Endothelial cell of umbilical vein (primary cell): ENCODE data around the gene ATXN7L1. TPM values are rescaled to one million over a fixed set of nuclear protein-coding genes. Genes with fewer than 3 reads are reported as not detected.

Experiments used
- BruUV-seq: library from RNA; stranded (reverse); fragments of 400-500 nt; replicated peaks from 2 replicates; lab custom pipeline; 2021; lab: Mats Ljungman, UMichigan
- CTCF ChIA-PET: fragments of 300-600, 350-600 bp; sonication (Branson Sonifier 250); formaldehyde crosslinking; loops from one replicate; lab custom pipeline; 2021; ENCODE audit warnings: antibody characterized with exemption, inconsistent platforms; lab: Charles Lee
- POLR2A ChIA-PET: fragments of 300-600, 350-600 bp; sonication (Branson Sonifier 250); formaldehyde crosslinking; loops from one replicate; lab custom pipeline; 2021; ENCODE audit warnings: antibody characterized with exemption, inconsistent platforms; lab: Charles Lee
- DNase-seq: peaks from one replicate; pipeline ENCODE4 v3.0.0-alpha.2; 2011; ENCODE audit warnings: low read depth, low spot score
- FAIRE-seq: peaks from 2 replicates; lab custom pipeline; 2011; peaks lifted over from hg19 to GRCh38; lab: Jason Lieb, UNC
- H2AFZ ChIP-seq: 2 replicates; pipeline ENCODE4 v1.6.0; 2012; ENCODE audit warnings: low read depth, low read length, control low read depth, inconsistent platforms
- H3K27ac ChIP-seq: 2 replicates; pipeline ENCODE4 v1.5.1; 2011; ENCODE audit warnings: low read depth, mild to moderate bottlenecking, control low read depth, low read length, moderate library complexity; ENCODE audit not compliant: insufficient read depth
- H3K27me3 ChIP-seq, 2 experiments: 2 replicates each; pipeline versions ENCODE4 v1.6.0 to v1.6.1; 2011; ENCODE audit warnings: low read length in 2 of 2, mixed read lengths in 1 of 2; ENCODE audit not compliant: control insufficient read depth in 2 of 2, insufficient read depth in 2 of 2
- H3K36me3 ChIP-seq, 2 experiments: 2 replicates in 1 of 2; 3 replicates in 1 of 2; pipeline ENCODE4 v1.5.1; 2011; ENCODE audit warnings: low read length in 2 of 2, mild to moderate bottlenecking in 1 of 2, moderate library complexity in 1 of 2; ENCODE audit not compliant: control insufficient read depth in 2 of 2, insufficient read depth in 2 of 2; ENCODE audit errors: extremely low read depth in 1 of 2
- H3K4me1 ChIP-seq: 3 replicates; pipeline ENCODE4 v1.5.1; 2011; ENCODE audit warnings: mild to moderate bottlenecking, low read length; ENCODE audit not compliant: control insufficient read depth, insufficient read depth; ENCODE audit errors: extremely low read depth
- H3K4me2 ChIP-seq: 2 replicates; pipeline ENCODE4 v1.6.1; 2011; ENCODE audit warnings: low read length, control low read depth, mixed read lengths; ENCODE audit not compliant: insufficient read depth
- H3K4me3 ChIP-seq, 3 experiments: fragments of 200-600 bp in 1 of 3; sonication (generic), shearing (Covaris generic) in 1 of 3; replicated peaks in 1 of 3; 2 replicates each; pipeline ENCODE4 v1.5.1; 2011 to 2016; ENCODE audit warnings: control low read depth in 3 of 3, low read length in 3 of 3, mild to moderate bottlenecking in 2 of 3, inconsistent platforms in 1 of 3, low read depth in 1 of 3, moderate library complexity in 1 of 3; ENCODE audit not compliant: insufficient read depth in 1 of 3
- H3K79me2 ChIP-seq: 2 replicates; pipeline ENCODE4 v1.6.0; 2012; ENCODE audit warnings: low read length, inconsistent platforms; ENCODE audit not compliant: control insufficient read depth, insufficient read depth
- H3K9ac ChIP-seq: replicated peaks from 2 replicates; pipeline ENCODE3; 2011; ENCODE audit warnings: low read length, control low read depth; ENCODE audit not compliant: insufficient read depth; ENCODE audit errors: extremely low read depth
- H3K9me1 ChIP-seq: replicated peaks from 3 replicates; pipeline ENCODE4 v1.6.0; 2011; ENCODE audit warnings: mild to moderate bottlenecking, low read length; ENCODE audit not compliant: control insufficient read depth, insufficient read depth; ENCODE audit errors: extremely low read depth
- H3K9me3 ChIP-seq: replicated peaks from 2 replicates; pipeline ENCODE4 v1.5.1; 2012; ENCODE audit warnings: low read length, inconsistent platforms; ENCODE audit not compliant: control insufficient read depth, insufficient read depth
- H4K20me1 ChIP-seq: replicated peaks from 2 replicates; pipeline ENCODE3; 2011; ENCODE audit warnings: mild to moderate bottlenecking, low read length; ENCODE audit not compliant: control insufficient read depth, insufficient read depth; ENCODE audit errors: extremely low read depth
- EZH2 ChIP-seq: IDR thresholded peaks from 2 replicates; pipeline ENCODE4 v1.6.1; 2012; ENCODE audit warnings: borderline replicate concordance, low read depth, mild to moderate bottlenecking, moderate library complexity, low read length, inconsistent platforms; ENCODE audit not compliant: severe bottlenecking
- FOS ChIP-seq: IDR thresholded peaks from 2 replicates; pipeline ENCODE4 v1.6.1; 2011; ENCODE audit warnings: mild to moderate bottlenecking, low read length, moderate library complexity, borderline replicate concordance; ENCODE audit not compliant: insufficient read depth
- GATA2 ChIP-seq: IDR thresholded peaks from 2 replicates; pipeline ENCODE4 v1.7.0; 2011; ENCODE audit warnings: low read depth, mild to moderate bottlenecking, moderate library complexity, mixed read lengths, low read length; ENCODE audit not compliant: insufficient read length, insufficient read depth
- JUN ChIP-seq: IDR thresholded peaks from 2 replicates; pipeline ENCODE4 v1.6.1; 2011; ENCODE audit warnings: borderline replicate concordance, low read depth; ENCODE audit not compliant: insufficient read length, insufficient read depth
- MYC ChIP-seq: IDR thresholded peaks from one replicate; pipeline ENCODE4 v1.6.1; 2011; ENCODE audit warnings: mild to moderate bottlenecking, low read depth, low read length
- POLR2A ChIP-seq: IDR thresholded peaks from 2 replicates; pipeline ENCODE4 v1.6.1; 2012; ENCODE audit warnings: low read depth, mild to moderate bottlenecking, control low read depth, low read length
- POLR2AphosphoS5 ChIP-seq: IDR thresholded peaks from 2 replicates; pipeline ENCODE4 v1.6.1; 2012; ENCODE audit warnings: low read depth, mild to moderate bottlenecking, control low read depth, low read length, moderate library complexity; ENCODE audit not compliant: insufficient read depth
- dilution Hi-C: fragments of 300-500 bp; cut with MboI; formaldehyde crosslinking; loops from one replicate; pipeline ENCODE4 v1.15.0; 2019; ENCODE audit warnings: low sequenced_read_pairs; ENCODE audit not compliant: extremely low pct_ligation_motif_present
- intact Hi-C: fragments of 100-400 bp; cut with micrococcal nuclease; formaldehyde crosslinking; loops from one replicate; pipeline ENCODE4 v1.10.0; 2022
- polyA plus RNA-seq, 4 experiments: library from polyadenylated mRNA; depleted of rRNA in 3 of 4; stranded (reverse) in 3 of 4; unstranded in 1 of 4; fragments of >200 nt; gene quantifications; 2 replicates each; pipeline versions ENCODE4 v1.2.1 to v1.2.3, GENCODE V29; 2011 to 2012; ENCODE audit warnings: missing spikeins in 1 of 4
- total RNA-seq: library from RNA; stranded (reverse); gene quantifications from 2 replicates; pipeline ENCODE4 v1.2.3, GENCODE V29; 2021
- TF ChIP-seq, protein P1 (sequence below), 2 donors: IDR thresholded peaks; 1 replicate in 1 of 2; 2 replicates in 1 of 2; pipeline ENCODE4 v1.5.1; 2011; ENCODE audit warnings: low read length in 2 of 2, mild to moderate bottlenecking in 2 of 2, moderate library complexity in 2 of 2, control low read depth in 1 of 2, inconsistent platforms in 1 of 2, low read depth in 1 of 2; ENCODE audit not compliant: insufficient read depth in 1 of 2; ENCODE audit errors: extremely low read depth in 1 of 2

The ATXN7L1 gene
- total and polyA plus RNA-seq, 2 donors (not counting 3 experiments of a cell fraction or from before 2014, with no cell fraction given), result 4.6 to 15.6 TPM

DNA sequence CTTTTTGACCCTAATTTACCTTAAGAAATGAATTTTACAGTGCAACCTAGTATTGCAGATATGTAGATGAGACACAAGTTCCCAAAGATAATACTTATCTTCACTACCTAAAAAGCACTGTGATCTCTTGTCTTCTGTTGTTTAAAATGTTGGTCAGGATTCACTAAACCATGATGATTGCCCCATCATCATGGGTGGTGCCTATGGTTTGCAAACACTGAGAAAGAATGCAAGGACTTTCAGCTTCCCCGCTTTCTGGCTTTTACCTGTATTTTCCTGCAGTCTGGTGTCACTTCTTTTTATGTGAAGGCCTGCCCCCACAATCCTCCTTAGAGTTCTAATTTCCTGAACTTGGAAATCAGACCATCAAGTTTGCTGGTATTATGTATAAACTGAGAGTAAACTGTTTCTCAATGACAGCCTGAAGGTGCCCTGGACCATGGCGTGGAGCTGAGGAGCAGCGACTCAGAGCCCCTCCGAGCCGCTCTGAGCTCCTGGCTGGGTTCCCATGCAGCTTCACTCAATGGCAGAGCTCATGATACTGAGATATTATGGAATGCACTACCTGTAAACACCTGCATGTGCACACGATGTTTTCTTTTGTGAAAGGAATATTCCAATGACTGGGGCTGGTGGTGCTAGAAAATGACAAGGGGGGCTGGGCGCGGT, 176.7 kb downstream of the ATXN7L1 start:
- Histone ChIP-seq H3K4me2 (no peak overlapping the region), H2AFZ (no peak overlapping the region), H3K79me2 (no peaks in the 10 kb centered on the region), H3K27ac (no peak overlapping the region), H3K4me3 (no peak overlapping the region), H3K9me3 (no peaks in the 10 kb centered on the region), H4K20me1 (no peaks in the 10 kb centered on the region), H3K36me3 (no peaks in the 10 kb centered on the region), H3K9ac (no peak overlapping the region), H3K27me3 (no peaks in the 10 kb centered on the region), H3K4me1 (no peaks in the 10 kb centered on the region), H3K9me1 (no peaks in the 10 kb centered on the region)
- CTCF ChIA-PET, result interaction anchor here (0.6 kb wide), 1 partner anchor 8 kb away, joined by 4 read pairs; no protein-coding TSS in a partner anchor
- DNase-seq, result no peak
- no peak for FAIRE-seq
- POLR2A ChIA-PET, result no interaction called here
- dilution Hi-C loops, result no loop called here
- TF ChIP-seq POLR2A, result no peak
- TF ChIP-seq GATA2, result no peak
- no peak for TF ChIP-seq EZH2
- TF ChIP-seq, protein P1, sequence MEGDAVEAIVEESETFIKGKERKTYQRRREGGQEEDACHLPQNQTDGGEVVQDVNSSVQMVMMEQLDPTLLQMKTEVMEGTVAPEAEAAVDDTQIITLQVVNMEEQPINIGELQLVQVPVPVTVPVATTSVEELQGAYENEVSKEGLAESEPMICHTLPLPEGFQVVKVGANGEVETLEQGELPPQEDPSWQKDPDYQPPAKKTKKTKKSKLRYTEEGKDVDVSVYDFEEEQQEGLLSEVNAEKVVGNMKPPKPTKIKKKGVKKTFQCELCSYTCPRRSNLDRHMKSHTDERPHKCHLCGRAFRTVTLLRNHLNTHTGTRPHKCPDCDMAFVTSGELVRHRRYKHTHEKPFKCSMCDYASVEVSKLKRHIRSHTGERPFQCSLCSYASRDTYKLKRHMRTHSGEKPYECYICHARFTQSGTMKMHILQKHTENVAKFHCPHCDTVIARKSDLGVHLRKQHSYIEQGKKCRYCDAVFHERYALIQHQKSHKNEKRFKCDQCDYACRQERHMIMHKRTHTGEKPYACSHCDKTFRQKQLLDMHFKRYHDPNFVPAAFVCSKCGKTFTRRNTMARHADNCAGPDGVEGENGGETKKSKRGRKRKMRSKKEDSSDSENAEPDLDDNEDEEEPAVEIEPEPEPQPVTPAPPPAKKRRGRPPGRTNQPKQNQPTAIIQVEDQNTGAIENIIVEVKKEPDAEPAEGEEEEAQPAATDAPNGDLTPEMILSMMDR (IDR thresholded peaks at IDR 0.05; ENCODE audit: extremely low read depth in 1 of 2, insufficient read depth in 1 of 2, low read depth in 1 of 2, low read length in 2 of 2), result no peak
- no peak for TF ChIP-seq JUN
- TF ChIP-seq MYC, result no peak
- no peak for TF ChIP-seq FOS
- no peak for TF ChIP-seq POLR2AphosphoS5
- intact Hi-C loops, result no loop called here
- BruUV-seq, result no TSS peak
